H9 (cell line): ENCODE results near the gene ADCY5. TPM values are rescaled to one million over a fixed set of nuclear protein-coding genes. Genes with fewer than 3 reads are reported as not detected.

Experiments
- DNase-seq: peaks from one replicate; pipeline ENCODE4 v3.0.0-alpha.2; 2017
- H2AFZ ChIP-seq: one replicate; pipeline ENCODE4 v1.6.1; 2013; ENCODE audit warnings: mild to moderate bottlenecking, low read length, control low read depth, moderate library complexity
- H2AK5ac ChIP-seq: 2 replicates; pipeline ENCODE4 v1.6.1; 2013; ENCODE audit warnings: low read length, control low read depth, mixed read lengths; ENCODE audit not compliant: insufficient read length
- H2BK120ac ChIP-seq: one replicate; pipeline ENCODE4 v1.6.1; 2013; ENCODE audit warnings: low read depth, mild to moderate bottlenecking, low read length, control low read depth, inconsistent platforms; ENCODE audit not compliant: poor library complexity, severe bottlenecking
- H2BK12ac ChIP-seq: 2 replicates; pipeline ENCODE4 v1.6.1; 2013; ENCODE audit warnings: low read length, control low read depth, mixed read lengths, low read depth; ENCODE audit not compliant: insufficient read length
- H2BK15ac ChIP-seq: 2 replicates; pipeline ENCODE4 v1.6.1; 2013; ENCODE audit warnings: low read depth, low read length, control low read depth
- H2BK20ac ChIP-seq: one replicate; pipeline ENCODE4 v1.6.1; 2013; ENCODE audit warnings: low read depth, mild to moderate bottlenecking, low read length, control low read depth, inconsistent platforms; ENCODE audit not compliant: poor library complexity, severe bottlenecking
- H2BK5ac ChIP-seq: 2 replicates; pipeline ENCODE4 v1.6.1; 2013; ENCODE audit warnings: low read length, control low read depth, mixed read lengths; ENCODE audit not compliant: insufficient read length
- H3K14ac ChIP-seq: 2 replicates; pipeline ENCODE4 v1.6.1; 2013; ENCODE audit warnings: low read length, control low read depth; ENCODE audit not compliant: insufficient read depth
- H3K18ac ChIP-seq: 2 replicates; pipeline ENCODE4 v1.6.1; 2013; ENCODE audit warnings: low read depth, mild to moderate bottlenecking, mixed read lengths, low read length, control low read depth; ENCODE audit not compliant: insufficient read length
- H3K23ac ChIP-seq: 2 replicates; pipeline ENCODE4 v1.6.1; 2013; ENCODE audit warnings: low read length, control low read depth, mixed read lengths, low read depth; ENCODE audit not compliant: insufficient read length
- H3K23me2 ChIP-seq: 2 replicates; pipeline ENCODE4 v1.6.1; 2013; ENCODE audit warnings: low read depth, mild to moderate bottlenecking, mixed read lengths, low read length, control low read depth; ENCODE audit not compliant: insufficient read length, poor library complexity, severe bottlenecking
- H3K27ac ChIP-seq: 2 replicates; pipeline ENCODE4 v1.5.1; 2013; ENCODE audit warnings: low read length, control low read depth, mixed read lengths, low read depth; ENCODE audit not compliant: insufficient read length
- H3K27me3 ChIP-seq: 2 replicates; pipeline ENCODE4 v1.6.1; 2013; ENCODE audit warnings: low read length, control low read depth, inconsistent platforms; ENCODE audit not compliant: insufficient read depth
- H3K4ac ChIP-seq: 2 replicates; pipeline ENCODE4 v1.6.1; 2013; ENCODE audit warnings: low read depth, mild to moderate bottlenecking, control low read depth, inconsistent platforms, low read length, moderate library complexity
- H3K4me1 ChIP-seq: 2 replicates; pipeline ENCODE4 v1.6.1; 2013; ENCODE audit warnings: low read length, control low read depth, inconsistent platforms; ENCODE audit not compliant: insufficient read depth
- H3K4me2 ChIP-seq: 2 replicates; pipeline ENCODE4 v1.6.1; 2013; ENCODE audit warnings: low read length, control low read depth, mixed read lengths; ENCODE audit not compliant: insufficient read length, insufficient read depth
- H3K56ac ChIP-seq: 2 replicates; pipeline ENCODE4 v1.6.1; 2013; ENCODE audit warnings: low read depth, mild to moderate bottlenecking, mixed read lengths, low read length, control low read depth; ENCODE audit not compliant: insufficient read length
- H3K79me1 ChIP-seq: 2 replicates; pipeline ENCODE4 v1.6.1; 2013; ENCODE audit warnings: low read depth, mild to moderate bottlenecking, moderate library complexity, low read length, control low read depth, inconsistent platforms; ENCODE audit not compliant: insufficient read depth, poor library complexity, severe bottlenecking
- H3K79me2 ChIP-seq: 2 replicates; pipeline ENCODE4 v1.6.1; 2013; ENCODE audit warnings: low read length, control low read depth, inconsistent platforms; ENCODE audit not compliant: insufficient read depth
- H3K9ac ChIP-seq: 2 replicates; pipeline ENCODE4 v1.6.1; 2013; ENCODE audit warnings: low read length, control low read depth, mixed read lengths; ENCODE audit not compliant: insufficient read length; ENCODE audit errors: extremely low read depth
- H3K9me3 ChIP-seq: one replicate; pipeline ENCODE4 v1.6.1; 2013; ENCODE audit warnings: low read depth, low read length, inconsistent platforms; ENCODE audit not compliant: control insufficient read depth
- H3T11ph ChIP-seq: one replicate; pipeline ENCODE4 v1.6.1; 2013; ENCODE audit warnings: mild to moderate bottlenecking, low read length, control low read depth, inconsistent platforms
- H4K20me1 ChIP-seq: one replicate; pipeline ENCODE4 v1.6.1; 2013; ENCODE audit not compliant: control insufficient read depth, insufficient read length, insufficient read depth
- H4K5ac ChIP-seq: 2 replicates; pipeline ENCODE4 v1.6.1; 2013; ENCODE audit warnings: low read depth, mild to moderate bottlenecking, mixed read lengths, low read length, control low read depth; ENCODE audit not compliant: insufficient read length
- H4K8ac ChIP-seq: replicated peaks from 2 replicates; pipeline ENCODE4 v1.6.1; 2013; ENCODE audit warnings: low read length, control low read depth, mixed read lengths, low read depth; ENCODE audit not compliant: insufficient read length
- H4K91ac ChIP-seq: 2 replicates; pipeline ENCODE4 v1.6.1; 2013; ENCODE audit warnings: low read depth, mild to moderate bottlenecking, moderate library complexity, mixed read lengths, low read length, control low read depth; ENCODE audit not compliant: insufficient read length
- H3K27ac Mint-ChIP-seq, 3 experiments: 2 replicates in 2 of 3; 3 replicates in 1 of 3; pipeline ENCODE4 v1.8.0; 2020 to 2021; ENCODE audit warnings: mixed read lengths in 3 of 3, mild to moderate bottlenecking in 1 of 3, moderate library complexity in 1 of 3
- H3K27me3 Mint-ChIP-seq: 2 replicates; pipeline ENCODE4 v1.8.0; 2021; ENCODE audit warnings: low read depth, mild to moderate bottlenecking, moderate library complexity, mixed read lengths
- H3K36me3 Mint-ChIP-seq, 3 experiments: 2 replicates in 2 of 3; 3 replicates in 1 of 3; pipeline ENCODE4 v1.8.0; 2020 to 2021; ENCODE audit warnings: low read depth in 3 of 3, mixed read lengths in 3 of 3; ENCODE audit not compliant: insufficient read depth in 1 of 3
- H3K4me1 Mint-ChIP-seq, 2 experiments: 2 replicates each; pipeline ENCODE4 v1.8.0; 2020; ENCODE audit warnings: mixed read lengths in 2 of 2
- H3K4me3 Mint-ChIP-seq, 2 experiments: 2 replicates in 1 of 2; 3 replicates in 1 of 2; pipeline ENCODE4 v1.8.0; 2020 to 2021; ENCODE audit warnings: mild to moderate bottlenecking in 2 of 2, mixed read lengths in 2 of 2, moderate library complexity in 1 of 2
- H3K9me3 Mint-ChIP-seq, 2 experiments: 2 replicates in 1 of 2; 3 replicates in 1 of 2; pipeline ENCODE4 v1.8.0; 2020; ENCODE audit warnings: mild to moderate bottlenecking in 2 of 2, mixed read lengths in 2 of 2, moderate library complexity in 1 of 2
- WGBS: extraction: QIAGEN DNeasy Blood & Tissue Kit; methylation state at CpG from one replicate; pipeline ENCODE4 v1.1.7; 2013; ENCODE audit warnings: missing lambda C conversion rate, low lambda C conversion rate, mixed read lengths; ENCODE audit not compliant: insufficient read length; ENCODE audit errors: extremely low coverage; 5-methylcytosine and 5-hydroxymethylcytosine counted together
- total RNA-seq: library from RNA; stranded (reverse); gene quantifications from 2 replicates; pipeline ENCODE4 v1.2.1, GENCODE V29; 2021
- TF ChIP-seq, protein P1 (sequence below): fragments of 200-600 bp; sonication (generic); conservative IDR thresholded peaks from 3 replicates; pipeline ENCODE4 v1.8.0; 2021; ENCODE audit warnings: antibody characterized with exemption, mild to moderate bottlenecking

Gene ADCY5
- total RNA-seq, 1 experiment from 2014 or later: 5.0 TPM

DNA sequence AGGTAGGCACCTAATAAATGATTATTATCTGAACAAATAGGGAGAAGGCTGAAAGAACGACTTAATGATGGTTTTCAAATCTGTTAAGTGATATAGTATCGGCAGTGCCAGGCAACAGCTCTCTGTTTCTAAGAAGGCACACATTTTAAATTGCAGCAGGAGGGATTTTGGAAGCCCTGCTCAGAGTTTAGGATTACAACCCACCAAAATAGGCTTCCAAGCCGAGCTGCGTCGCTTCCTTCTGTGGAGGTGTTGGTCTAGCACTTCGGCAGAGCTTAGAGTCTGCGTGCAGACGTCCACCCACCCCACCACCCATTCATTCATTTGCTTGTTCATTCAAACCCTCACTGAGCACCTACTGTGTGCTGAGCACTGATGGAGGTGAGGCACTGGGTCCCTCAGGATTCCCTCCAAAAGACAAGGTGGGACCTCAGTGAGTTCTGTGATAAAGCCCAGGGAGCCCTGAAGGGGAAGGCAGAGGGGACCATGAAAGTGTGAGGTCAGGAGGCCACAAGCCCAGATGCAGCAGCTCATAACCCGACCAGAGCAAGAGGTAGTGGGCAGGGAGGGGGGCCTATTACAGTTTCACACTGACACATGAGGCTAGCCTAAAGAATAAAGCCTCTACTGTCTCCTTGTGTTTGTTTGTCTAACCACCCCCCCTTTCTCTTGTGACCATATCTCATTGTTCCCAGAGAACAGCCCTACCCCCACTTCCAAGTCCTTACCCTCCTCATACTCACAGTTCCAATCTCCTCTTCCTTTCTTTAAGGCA lies 8.9 kb downstream of the ADCY5 start:
- no peak overlapping the region for H3K56ac ChIP-seq
- H3K4me1 Mint-ChIP-seq: peaks cover 14 to 19% of the 10 kb centered on the region in 2 experiments
- no peak overlapping the region for H3T11ph ChIP-seq
- no peaks in the 10 kb centered on the region; a peak in 1 of 5 replicates for H3K9me3 Mint-ChIP-seq
- H3K18ac ChIP-seq: no peak overlapping the region
- no peaks in the 10 kb centered on the region for H3K9me3 ChIP-seq
- H2BK5ac ChIP-seq: no peak overlapping the region
- H3K79me2 ChIP-seq: no peaks in the 10 kb centered on the region
- no peak overlapping the region for H3K23ac ChIP-seq
- H3K36me3 Mint-ChIP-seq: no peaks in the 10 kb centered on the region
- H3K23me2 ChIP-seq: no peaks in the 10 kb centered on the region
- H3K9ac ChIP-seq: no peak overlapping the region
- H4K91ac ChIP-seq: no peak overlapping the region
- no peaks in the 10 kb centered on the region for H4K20me1 ChIP-seq
- no peak overlapping the region for H3K27ac Mint-ChIP-seq
- WGBS: no CpG with 5 or more reads among the region's 9 CpGs
- no peak overlapping the region for H3K4me3 Mint-ChIP-seq
- H3K14ac ChIP-seq: no peak overlapping the region
- H2BK20ac ChIP-seq: no peak overlapping the region
- no peak overlapping the region for H2AK5ac ChIP-seq
- H3K4me1 ChIP-seq: no peaks in the 10 kb centered on the region
- H3K27me3 ChIP-seq: no peaks in the 10 kb centered on the region
- H4K8ac ChIP-seq: no peak overlapping the region
- no peak overlapping the region for H2AFZ ChIP-seq
- no peak overlapping the region for H2BK120ac ChIP-seq
- H4K5ac ChIP-seq: no peak overlapping the region
- peaks cover 19% of the 10 kb centered on the region for H3K27me3 Mint-ChIP-seq
- no peak overlapping the region for H3K4me2 ChIP-seq
- no peak overlapping the region for H3K4ac ChIP-seq
- H3K27ac ChIP-seq: no peak overlapping the region
- no peak for DNase-seq
- H2BK12ac ChIP-seq: no peak overlapping the region
- H3K79me1 ChIP-seq: no peaks in the 10 kb centered on the region
- TF ChIP-seq, protein P1, sequence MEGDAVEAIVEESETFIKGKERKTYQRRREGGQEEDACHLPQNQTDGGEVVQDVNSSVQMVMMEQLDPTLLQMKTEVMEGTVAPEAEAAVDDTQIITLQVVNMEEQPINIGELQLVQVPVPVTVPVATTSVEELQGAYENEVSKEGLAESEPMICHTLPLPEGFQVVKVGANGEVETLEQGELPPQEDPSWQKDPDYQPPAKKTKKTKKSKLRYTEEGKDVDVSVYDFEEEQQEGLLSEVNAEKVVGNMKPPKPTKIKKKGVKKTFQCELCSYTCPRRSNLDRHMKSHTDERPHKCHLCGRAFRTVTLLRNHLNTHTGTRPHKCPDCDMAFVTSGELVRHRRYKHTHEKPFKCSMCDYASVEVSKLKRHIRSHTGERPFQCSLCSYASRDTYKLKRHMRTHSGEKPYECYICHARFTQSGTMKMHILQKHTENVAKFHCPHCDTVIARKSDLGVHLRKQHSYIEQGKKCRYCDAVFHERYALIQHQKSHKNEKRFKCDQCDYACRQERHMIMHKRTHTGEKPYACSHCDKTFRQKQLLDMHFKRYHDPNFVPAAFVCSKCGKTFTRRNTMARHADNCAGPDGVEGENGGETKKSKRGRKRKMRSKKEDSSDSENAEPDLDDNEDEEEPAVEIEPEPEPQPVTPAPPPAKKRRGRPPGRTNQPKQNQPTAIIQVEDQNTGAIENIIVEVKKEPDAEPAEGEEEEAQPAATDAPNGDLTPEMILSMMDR: no peak
- H2BK15ac ChIP-seq: no peak overlapping the region
